NOMO-1 treated with DMSO at 0.1 percent for 48 hours (cell line): ENCODE results near the gene NAGK.
"Not testable (repeated sequence)": the region's sequence is repeated elsewhere in the genome, so short reads cannot be mapped to it uniquely, and the experiment has no call there.

Source experiments
- DNase-seq: peaks from one replicate; lab custom pipeline; 2025; ENCODE audit not compliant: unreplicated experiment; lab: John Stamatoyannopoulos, UW

Gene NAGK

DNA sequence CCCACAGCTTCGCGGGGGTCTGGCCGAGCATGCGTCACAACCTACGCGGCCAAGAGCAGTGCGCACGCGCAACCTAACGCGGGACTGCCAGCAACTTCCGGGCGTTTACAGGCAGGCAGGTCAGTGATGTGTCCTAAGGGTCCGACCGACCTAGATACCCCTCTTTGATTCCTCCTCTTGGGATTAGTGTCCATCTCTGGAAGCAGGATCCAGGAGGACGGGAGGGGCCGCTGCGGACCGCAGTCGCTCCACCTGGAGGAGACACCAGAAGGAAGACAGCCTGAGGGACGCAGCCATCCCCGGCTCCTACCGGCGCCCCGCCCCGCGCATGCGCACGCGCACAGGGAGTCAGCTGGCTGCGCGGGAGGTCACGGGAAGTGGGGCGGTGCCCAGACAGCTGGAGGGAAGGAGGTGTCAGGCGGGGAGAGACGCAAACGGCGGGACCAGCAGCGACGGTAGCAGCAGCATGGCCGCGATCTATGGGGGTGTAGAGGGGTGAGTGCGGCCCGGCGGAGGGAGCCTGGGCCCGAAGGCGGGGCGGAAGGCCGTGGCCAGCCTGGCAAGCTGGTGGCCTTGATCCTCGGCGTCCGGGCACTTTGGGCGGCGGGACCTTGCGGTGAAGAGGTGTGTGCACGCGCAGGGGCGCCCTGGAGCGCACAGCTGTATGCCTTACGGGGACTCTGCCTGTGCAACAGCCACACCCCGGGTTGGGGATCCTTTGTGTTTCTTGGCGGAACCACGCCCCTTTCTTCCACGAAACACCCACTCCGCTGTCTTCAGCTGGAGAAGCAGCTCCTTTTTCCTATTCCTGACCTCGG is at the start of gene NAGK:
TSS of gene NAGK (plus strand) at position 431 of the 818 bp plus-strand sequence. CDS start at position 467, 36 bp downstream.
- DNase-seq: peak; percentile 95

- DNase-seq: not testable (repeated sequence)
Observed at GRCh38 chr2:71019989-71020388, 48.5 kb upstream of the NAGK start.

DNA sequence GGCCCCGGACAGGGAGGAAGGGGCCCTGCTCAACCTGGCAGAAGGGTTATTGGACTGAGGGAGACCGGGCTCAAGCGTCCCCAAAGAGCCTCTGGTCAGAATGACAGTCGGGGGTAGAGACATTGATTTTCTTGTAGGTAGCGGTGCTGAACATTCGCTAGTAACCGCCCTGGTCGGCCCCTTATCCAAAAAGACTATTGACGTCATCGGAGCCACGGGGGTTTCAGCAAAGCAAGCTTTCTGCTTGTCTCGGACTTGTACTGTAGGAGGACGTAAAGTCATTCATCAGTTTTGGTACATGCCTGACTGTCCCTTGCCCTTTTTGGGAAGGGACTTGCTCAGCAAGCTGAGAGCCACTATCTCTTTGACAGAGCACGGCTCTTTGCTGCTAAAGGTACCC is 47.1 kb upstream of the NAGK start:
- not testable (repeated sequence) for DNase-seq

DNA sequence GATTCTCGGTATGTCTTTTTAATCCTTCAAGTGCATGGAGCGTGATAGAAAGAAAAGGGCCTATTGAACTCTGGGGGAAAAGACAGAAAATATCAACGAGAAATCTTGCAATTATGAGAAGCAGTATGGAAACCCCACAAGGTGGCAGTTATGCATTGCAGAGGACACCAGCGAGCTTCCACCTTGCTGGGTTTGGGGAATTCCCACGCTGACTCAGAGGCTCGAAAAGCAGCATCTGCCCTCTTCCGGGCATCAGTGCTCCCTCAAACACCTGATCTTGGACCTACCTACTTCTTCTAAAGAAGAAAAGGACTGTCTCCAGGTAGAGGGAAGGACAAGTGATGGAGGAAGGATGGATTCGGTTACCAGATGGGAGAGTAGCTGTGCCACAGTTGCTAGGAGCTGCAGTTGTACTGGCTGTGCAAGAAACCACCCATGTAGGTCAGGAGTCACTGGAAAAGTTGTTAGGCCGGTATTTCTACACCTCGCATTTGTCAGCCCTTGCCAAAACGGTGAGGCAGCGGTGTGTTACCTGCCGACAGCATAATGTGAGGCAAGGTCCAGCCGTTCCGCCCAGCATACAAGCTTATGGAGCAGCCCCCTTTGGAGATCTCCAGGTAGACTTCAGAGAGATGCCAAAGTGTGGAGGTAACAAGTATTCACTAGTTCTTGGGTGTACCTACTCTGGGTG is 44.8 kb upstream of the NAGK start:
- not testable (repeated sequence) for DNase-seq

DNA sequence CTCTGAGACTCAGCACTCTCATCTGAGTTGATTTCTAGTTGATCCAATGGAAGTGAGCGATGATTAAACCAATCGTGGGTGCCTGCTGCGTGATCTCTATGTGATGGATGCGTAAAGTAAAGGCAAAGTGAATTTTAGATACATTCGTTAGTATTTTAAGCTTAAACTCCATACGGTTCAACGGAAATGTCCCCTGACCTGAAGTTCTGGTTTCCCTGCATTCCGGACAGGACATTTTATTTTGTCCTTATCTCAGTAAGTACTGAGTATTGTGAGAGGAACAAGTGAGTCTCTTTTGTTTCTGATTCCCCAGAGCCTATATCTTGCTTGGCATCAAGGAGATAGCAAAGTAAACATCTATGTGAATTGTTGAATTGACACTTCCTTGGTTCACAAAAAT is 32.2 kb upstream of the NAGK start:
- not testable (repeated sequence) for DNase-seq

DNA sequence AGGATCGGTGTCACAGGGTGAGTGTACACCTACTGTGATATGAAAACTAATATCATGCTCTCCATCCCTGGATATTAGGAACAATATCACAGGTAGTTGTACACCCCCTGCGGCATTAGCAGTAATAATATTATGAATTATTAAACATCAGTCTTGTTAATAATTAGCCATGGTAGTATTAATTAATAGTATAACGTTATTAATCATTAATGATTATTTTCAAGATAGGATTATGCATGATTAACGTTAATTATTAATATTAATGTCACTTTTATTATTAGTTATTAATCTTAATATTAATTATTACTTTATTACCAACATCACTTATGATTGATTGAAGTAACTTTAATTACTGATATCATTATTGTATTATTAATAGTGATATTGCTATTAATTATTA is 26.2 kb upstream of the NAGK start:
- DNase-seq: no peak

GRCh38 chr2:71043531-71044407 is 24.7 kb upstream of the NAGK start:
- DNase-seq: peak; percentile 16

GRCh38 chr2:71045151-71045550 is 23.3 kb upstream of the NAGK start:
- no peak for DNase-seq

DNA sequence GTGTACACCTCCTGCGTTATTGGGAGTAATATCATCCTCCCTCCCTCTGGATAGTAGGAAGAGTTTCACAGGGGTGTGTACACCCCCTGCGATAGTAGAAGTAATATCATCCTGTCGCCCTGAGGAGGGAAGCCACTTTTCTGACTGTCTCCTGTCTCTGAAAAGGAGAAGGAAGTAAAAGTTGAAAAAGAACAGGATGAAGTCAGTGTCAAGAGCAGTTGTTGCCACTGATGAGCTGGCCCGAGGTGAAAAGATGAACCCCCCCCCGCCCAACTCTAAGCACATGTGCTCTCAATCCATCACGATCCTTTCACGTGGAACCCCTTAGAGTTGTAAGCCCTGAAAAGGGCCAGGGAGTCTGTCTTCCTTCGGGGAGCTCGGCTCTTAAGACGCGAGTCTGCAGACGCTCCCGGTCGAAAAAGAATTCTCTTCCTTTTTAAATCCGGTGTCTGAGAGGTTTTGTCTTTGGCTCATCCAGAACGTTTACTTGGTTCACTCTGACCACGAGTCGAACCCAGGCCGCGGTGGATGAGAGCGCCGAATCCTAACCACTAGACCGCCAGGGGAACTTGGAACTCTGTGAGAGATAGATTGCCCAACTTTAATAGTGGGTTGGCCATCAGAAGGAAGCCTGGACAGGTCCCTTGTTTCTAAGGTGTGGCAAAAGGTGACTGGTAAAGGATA is 22.4 kb upstream of the NAGK start:
- DNase-seq: peak; percentile 57

GRCh38 chr2:71048096-71048495 is 20.4 kb upstream of the NAGK start:
- DNase-seq: no peak

GRCh38 chr2:71049704-71050360 is 18.6 kb upstream of the NAGK start:
- not testable (repeated sequence) for DNase-seq

DNA sequence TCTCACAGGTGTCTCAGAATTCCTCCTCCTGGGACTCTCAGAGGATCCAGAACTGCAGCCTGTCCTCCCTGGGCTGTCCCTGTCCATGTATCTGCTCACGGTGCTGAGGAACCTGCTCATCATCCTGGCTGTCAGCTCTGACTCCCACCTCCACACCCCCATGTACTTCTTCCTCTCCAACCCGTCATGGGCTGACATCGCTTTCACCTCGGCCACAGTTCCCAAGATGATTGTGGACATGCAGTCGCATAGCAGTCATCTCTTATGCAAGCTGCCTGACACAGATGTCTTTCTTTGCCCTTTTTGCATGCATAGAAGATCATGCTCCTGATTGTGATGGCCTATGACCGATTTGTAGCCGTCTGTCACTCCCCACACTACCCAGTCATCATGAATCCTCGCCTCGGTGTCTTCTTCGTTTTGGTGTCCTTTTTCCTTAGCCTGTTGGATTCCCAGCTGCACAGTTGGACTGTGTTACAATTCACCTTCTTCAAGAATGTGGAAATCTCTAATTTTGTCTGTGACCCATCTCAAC is 13.2 kb upstream of the NAGK start:
- DNase-seq: not testable (repeated sequence)

GRCh38 chr2:71060211-71060610 is 8.2 kb upstream of the NAGK start:
- no peak for DNase-seq

DNA sequence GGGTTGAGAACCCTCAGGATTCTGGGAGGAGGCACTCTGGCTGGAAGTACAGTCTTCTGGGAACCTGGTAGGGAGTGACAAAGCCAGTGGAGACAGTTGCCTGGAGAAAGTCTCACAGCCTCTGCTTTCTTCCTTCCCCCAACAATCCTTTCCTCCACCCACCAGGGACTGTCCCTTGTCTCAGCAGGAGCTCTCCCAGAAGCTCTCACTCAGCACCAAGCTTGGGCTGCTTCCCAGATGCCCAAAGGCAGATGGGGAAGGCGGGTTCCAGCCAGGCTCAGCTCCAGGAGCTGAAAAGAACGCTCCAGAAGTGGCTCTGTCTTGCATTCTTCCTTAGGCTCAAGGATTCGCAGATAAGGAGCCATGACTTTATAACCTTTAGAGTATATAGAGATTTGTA is 7.6 kb upstream of the NAGK start:
- DNase-seq: no peak

DNA sequence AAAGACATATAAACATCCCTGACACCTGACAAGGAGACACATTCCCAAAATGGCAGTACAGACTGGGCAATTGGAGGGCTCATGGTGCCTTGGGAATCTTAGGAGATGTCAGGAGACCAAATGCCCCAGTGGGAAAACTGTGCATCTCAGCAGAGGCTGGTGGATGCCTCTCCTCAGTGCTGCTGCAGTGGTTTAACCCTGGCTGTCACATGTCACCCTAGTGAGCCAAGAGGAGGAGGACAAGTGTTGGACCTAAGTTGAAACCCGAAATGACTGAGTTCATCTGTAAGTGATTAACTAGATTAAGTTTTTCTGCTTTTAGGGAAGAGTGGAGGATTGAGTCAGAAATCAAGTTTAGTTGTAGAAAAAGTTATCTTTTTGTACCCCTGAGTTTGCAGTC is 5.2 kb upstream of the NAGK start:
- no peak for DNase-seq

- DNase-seq: peak; percentile 45
Observed at GRCh38 chr2:71064110-71064611, 4.3 kb upstream of the NAGK start.

- peak; percentile 99 for DNase-seq
Observed at GRCh38 chr2:71064754-71065621, 3.5 kb upstream of the NAGK start.

GRCh38 chr2:71066856-71067255 is 1.6 kb upstream of the NAGK start:
- no peak for DNase-seq
